Thyroid gland (tissue), 4 donors: ENCODE measurements around the gene SIVA1.

ENCODE experiments used
- POLR2A ChIP-seq, 2 donors: fragments of 450-650 bp; IDR thresholded peaks; one replicate each; pipeline ENCODE4 v1.6.1; 2017; ENCODE audit warnings: antibody characterized with exemption in 2 of 2, mild to moderate bottlenecking in 2 of 2, moderate library complexity in 1 of 2
- TF ChIP-seq, protein P1 (sequence below), 6 experiments: fragments of 200-600 bp in 3 of 6; fragments of 450-650 bp in 3 of 6; sonication (generic) in 3 of 6; IDR thresholded peaks; one replicate each; pipeline ENCODE4 v1.5.1; 2016 to 2019; ENCODE audit warnings: antibody characterized with exemption in 6 of 6, mild to moderate bottlenecking in 2 of 6, inconsistent platforms in 1 of 6, moderate library complexity in 1 of 6

- no peak for TF ChIP-seq POLR2A (IDR thresholded peaks at IDR 0.05)
- TF ChIP-seq, protein P1, sequence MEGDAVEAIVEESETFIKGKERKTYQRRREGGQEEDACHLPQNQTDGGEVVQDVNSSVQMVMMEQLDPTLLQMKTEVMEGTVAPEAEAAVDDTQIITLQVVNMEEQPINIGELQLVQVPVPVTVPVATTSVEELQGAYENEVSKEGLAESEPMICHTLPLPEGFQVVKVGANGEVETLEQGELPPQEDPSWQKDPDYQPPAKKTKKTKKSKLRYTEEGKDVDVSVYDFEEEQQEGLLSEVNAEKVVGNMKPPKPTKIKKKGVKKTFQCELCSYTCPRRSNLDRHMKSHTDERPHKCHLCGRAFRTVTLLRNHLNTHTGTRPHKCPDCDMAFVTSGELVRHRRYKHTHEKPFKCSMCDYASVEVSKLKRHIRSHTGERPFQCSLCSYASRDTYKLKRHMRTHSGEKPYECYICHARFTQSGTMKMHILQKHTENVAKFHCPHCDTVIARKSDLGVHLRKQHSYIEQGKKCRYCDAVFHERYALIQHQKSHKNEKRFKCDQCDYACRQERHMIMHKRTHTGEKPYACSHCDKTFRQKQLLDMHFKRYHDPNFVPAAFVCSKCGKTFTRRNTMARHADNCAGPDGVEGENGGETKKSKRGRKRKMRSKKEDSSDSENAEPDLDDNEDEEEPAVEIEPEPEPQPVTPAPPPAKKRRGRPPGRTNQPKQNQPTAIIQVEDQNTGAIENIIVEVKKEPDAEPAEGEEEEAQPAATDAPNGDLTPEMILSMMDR (IDR thresholded peaks at IDR 0.05) = no peak
Measured at GRCh38 chr14:104784218-104784568, 31.2 kb downstream of the SIVA1 start.
